CD4-positive, alpha-beta T cell treated with Interleukin-4 for 4 hours (primary cell): ENCODE data around the gene TNNT3.

Experiments
- DNase-seq: peaks from one replicate; pipeline ENCODE4 v3.0.0-alpha.2; 2020

TNNT3 gene

GRCh38 chr11:1899090-1899489 lies 20.4 kb upstream of the TNNT3 start:
- DNase-seq = no peak

GRCh38 chr11:1899686-1900085 lies 19.8 kb upstream of the TNNT3 start:
- no peak for DNase-seq

GRCh38 chr11:1906181-1906580 lies 13.3 kb upstream of the TNNT3 start:
- DNase-seq = no peak

GRCh38 chr11:1906611-1907423 lies 12.7 kb upstream of the TNNT3 start:
- DNase-seq = no peak

- no peak for DNase-seq
Observed at GRCh38 chr11:1908618-1909017, 10.9 kb upstream of the TNNT3 start.

- DNase-seq = no peak
Observed at GRCh38 chr11:1909524-1909923, 10.0 kb upstream of the TNNT3 start.

- no peak for DNase-seq
Observed at GRCh38 chr11:1912289-1912878, 7.1 kb upstream of the TNNT3 start.

- DNase-seq = no peak
Observed at GRCh38 chr11:1913271-1914060, 6.0 kb upstream of the TNNT3 start.

- no peak for DNase-seq
Observed at GRCh38 chr11:1915795-1916131, 3.7 kb upstream of the TNNT3 start.

- no peak for DNase-seq
Observed at GRCh38 chr11:1916132-1916985, 3.1 kb upstream of the TNNT3 start.

- DNase-seq = no peak
Observed at GRCh38 chr11:1916986-1917522, 2.4 kb upstream of the TNNT3 start.

- DNase-seq = no peak
Observed at GRCh38 chr11:1917523-1918435, 1.7 kb upstream of the TNNT3 start.

- no peak for DNase-seq
Observed at GRCh38 chr11:1918436-1919315, 827 bp upstream of the TNNT3 start.

GRCh38 chr11:1920128-1920908 lies 815 bp downstream of the TNNT3 start:
- DNase-seq = no peak

GRCh38 chr11:1920909-1921573 lies 1.5 kb downstream of the TNNT3 start:
- DNase-seq = no peak

GRCh38 chr11:1921574-1922141 lies 2.2 kb downstream of the TNNT3 start:
- DNase-seq = no peak

- DNase-seq = no peak
Observed at GRCh38 chr11:1922481-1923081, 3.1 kb downstream of the TNNT3 start.
